Stimulated activated CD4-positive, alpha-beta T cell treated with anti-CD3 and anti-CD28 coated beads, Interleukin-1b, Interleukin-23, amount 100 ng/mL, for 24 hours (primary cell): ENCODE measurements around the gene COL26A1.
"Not testable (repeated sequence)": the region's sequence is repeated elsewhere in the genome, so short reads cannot be mapped to it uniquely, and the experiment has no call there.

Experiments
- DNase-seq, 4 experiments: peaks; one replicate each; pipeline ENCODE4 v3.0.0-alpha.2; 2020; ENCODE audit warnings: low read depth in 4 of 4, low spot score in 1 of 4

COL26A1 gene

DNA sequence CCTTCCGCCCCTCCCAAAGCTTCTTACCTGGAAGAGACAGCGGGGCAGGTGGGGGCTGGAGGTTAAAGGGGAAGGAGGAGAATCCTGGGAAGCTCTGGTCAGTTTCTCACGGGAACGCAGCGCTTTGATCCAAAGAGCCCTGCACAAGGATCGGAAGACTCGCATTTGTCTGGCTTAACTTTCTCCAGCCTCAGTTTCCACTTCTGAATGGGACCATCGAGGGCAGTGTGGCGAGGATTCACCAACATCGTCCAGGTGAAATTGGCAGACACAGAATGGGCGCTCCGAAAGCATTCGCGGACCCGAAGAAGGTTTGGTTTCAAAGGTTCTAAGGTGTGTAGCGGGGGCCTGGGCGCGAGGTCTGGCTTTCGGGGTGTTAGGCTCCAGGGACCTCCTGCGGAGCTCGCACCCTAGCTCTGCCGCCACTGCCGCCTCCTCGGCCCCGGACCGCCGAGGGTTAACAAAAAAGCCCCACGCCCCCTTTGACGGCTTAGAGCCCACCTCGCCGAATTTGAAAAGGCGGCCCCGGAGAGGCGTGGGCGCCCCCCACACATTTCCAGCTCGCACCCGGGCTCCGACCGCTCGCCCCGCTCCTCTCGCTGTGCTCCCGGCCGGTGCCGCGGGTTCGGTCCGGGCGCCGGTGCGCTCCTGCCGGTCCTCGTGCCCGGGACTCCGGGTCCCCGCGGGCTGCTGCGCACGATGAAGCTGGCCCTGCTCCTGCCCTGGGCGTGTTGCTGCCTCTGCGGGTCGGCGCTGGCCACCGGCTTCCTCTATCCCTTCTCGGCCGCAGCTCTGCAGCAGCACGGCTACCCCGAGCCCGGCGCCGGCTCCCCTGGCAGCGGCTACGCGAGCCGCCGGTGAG lies at the start of gene COL26A1:
COL26A1 (plus strand) TSS at position 542 of the 862 bp plus-strand sequence; CDS start at position 700, 158 bp downstream.
- peak in 1 of 4 experiments; percentile 2 for DNase-seq

GRCh38 chr7:101315336-101315735 lies 47.3 kb upstream of the COL26A1 start:
- DNase-seq, result peak in 2 of 4 experiments; percentile 32 to 42

DNA sequence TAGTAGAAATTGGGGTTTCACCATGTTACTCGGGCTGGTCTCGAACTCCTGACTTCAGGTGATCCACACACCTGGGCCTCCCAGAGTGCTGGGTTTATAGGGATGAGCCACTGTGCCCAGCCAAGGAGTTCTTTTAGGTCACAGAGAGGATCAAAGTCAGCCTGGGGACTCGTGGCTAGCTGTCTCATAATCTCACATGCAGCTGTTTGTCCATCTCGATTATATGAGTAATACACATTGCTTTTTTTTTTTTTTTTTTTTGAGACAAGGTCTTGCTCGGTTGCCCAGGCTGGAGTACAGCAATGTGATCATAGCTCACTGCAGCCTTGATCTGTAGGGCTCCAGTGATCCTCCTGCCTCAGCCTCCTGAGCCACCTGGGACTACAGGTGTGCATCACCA lies 43.3 kb upstream of the COL26A1 start:
- no peak for DNase-seq

GRCh38 chr7:101321491-101322401 lies 40.9 kb upstream of the COL26A1 start, which contains the start of gene IFT22:
Gene IFT22, minus strand, starts transcription at chr7:101321812. Its CDS starts 103 bp downstream, at chr7:101321709.
- DNase-seq, result peak; percentile 76 to 82 (median 82)

DNA sequence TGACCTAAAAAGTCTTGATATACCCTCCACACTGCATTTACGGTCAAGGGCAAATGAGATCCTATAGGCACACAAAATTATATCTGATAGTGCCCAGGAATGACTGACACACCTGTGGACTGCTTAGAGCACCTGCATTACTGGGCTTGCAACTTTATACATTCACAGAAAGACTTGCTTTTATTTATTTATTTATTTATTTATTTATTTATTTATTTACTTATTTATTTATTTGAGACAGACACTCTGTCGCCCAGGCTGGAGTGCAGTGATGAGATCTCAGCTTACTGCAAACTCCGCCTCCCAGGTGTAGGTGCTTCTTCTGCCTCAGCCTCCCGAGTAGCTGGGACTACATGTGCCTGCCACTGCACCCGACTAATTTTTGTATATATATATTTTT lies 34.5 kb upstream of the COL26A1 start:
- no peak for DNase-seq

GRCh38 chr7:101330011-101330484 lies 32.6 kb upstream of the COL26A1 start:
- no peak for DNase-seq

DNA sequence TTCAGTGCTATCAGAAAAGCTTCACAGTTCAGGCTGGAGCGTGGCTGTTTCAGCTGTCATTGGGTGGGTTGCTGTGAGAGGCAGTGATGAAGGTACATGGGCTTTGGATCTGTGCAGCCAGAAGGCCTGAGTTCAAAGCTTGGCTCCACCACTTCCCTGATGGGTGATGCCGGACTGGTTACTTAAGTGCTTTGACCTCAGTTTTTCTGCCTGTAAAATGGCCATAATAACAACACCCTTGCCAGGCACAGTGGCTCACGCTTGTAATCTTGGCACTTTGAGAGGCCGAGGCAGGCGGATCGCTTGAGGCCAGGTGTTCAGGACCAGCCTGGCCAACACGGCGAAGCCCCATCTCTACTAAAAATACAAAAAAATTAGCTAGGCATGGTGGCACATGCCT lies 30.6 kb upstream of the COL26A1 start:
- no peak for DNase-seq

- DNase-seq, result no peak
Measured at GRCh38 chr7:101333912-101334311, 28.8 kb upstream of the COL26A1 start.

- no peak for DNase-seq
Measured at GRCh38 chr7:101340379-101340778, 22.3 kb upstream of the COL26A1 start.

GRCh38 chr7:101342892-101343291 lies 19.8 kb upstream of the COL26A1 start:
- no peak for DNase-seq

- DNase-seq, result no peak
Measured at GRCh38 chr7:101347477-101347876, 15.2 kb upstream of the COL26A1 start.

DNA sequence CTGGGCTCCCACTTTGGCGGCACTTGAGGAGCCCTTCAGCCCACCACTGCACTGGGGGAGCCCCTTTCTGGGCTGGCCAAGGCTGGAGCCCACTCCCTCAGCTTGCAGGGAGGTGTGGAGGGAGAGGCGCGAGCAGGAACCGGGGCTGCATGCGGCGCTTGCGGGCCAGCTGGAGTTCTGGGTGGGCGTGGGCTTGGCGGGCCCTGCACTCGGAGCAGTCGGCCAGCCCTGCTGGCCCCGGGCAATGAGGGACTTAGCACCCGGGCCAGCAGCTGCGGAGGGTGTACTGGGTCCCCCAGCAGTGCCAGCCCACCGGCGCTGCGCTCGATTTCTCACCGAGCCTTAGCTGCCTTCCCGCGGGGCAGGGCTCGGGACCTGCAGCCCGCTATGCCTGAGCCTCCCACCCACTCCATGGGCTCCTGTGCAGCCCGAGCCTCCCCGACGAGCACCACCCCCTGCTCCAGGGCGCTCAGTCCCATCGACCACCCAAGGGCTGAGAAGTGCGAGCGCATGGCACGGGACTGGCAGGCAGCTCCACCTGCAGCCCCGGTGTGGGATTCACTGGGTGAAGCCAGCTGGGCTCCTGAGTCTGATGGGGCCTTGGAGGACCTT lies 14.1 kb upstream of the COL26A1 start:
- DNase-seq, result not testable (repeated sequence)

DNA sequence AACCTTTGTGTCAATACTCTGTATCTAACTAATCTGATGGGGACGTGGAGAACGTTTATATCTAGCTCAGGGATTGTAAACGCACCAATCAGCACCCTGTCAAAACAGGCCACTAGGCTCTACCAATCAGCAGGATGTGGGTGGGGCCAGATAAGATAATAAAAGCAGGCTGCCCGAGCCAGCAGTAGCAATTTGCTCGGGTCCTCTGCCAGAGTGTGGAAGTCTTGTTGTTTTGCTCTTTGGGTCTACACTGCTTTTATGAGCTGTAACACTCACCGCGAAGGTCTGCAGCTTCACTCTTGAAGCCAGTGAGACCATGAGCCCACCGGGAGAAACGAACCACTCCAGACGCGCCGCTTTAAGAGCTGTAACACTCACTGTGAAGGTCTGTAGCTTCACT lies 13.4 kb upstream of the COL26A1 start:
- DNase-seq, result not testable (repeated sequence)

DNA sequence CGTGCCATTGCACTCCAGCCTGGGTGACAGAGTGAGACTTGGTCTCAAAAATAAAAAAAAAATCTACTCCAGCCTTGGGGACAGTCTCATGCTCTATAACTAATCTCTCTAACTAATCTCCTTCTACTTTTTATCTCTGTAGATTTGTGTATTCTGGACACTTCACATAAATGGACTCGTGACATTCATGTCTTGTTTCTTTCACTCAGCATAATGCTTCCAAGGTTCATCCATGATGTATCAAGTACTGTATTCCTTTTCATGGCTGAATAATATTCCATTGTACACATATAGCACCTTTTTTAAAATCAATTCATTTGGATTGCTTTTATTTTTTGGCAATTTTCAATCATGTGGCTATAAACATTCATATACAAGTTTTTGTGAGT lies 9.8 kb upstream of the COL26A1 start:
- DNase-seq, result no peak

- no peak for DNase-seq
Measured at GRCh38 chr7:101357433-101357832, 5.2 kb upstream of the COL26A1 start.

GRCh38 chr7:101363196-101363733 lies 590 bp downstream of the COL26A1 start:
- DNase-seq, result no peak

DNA sequence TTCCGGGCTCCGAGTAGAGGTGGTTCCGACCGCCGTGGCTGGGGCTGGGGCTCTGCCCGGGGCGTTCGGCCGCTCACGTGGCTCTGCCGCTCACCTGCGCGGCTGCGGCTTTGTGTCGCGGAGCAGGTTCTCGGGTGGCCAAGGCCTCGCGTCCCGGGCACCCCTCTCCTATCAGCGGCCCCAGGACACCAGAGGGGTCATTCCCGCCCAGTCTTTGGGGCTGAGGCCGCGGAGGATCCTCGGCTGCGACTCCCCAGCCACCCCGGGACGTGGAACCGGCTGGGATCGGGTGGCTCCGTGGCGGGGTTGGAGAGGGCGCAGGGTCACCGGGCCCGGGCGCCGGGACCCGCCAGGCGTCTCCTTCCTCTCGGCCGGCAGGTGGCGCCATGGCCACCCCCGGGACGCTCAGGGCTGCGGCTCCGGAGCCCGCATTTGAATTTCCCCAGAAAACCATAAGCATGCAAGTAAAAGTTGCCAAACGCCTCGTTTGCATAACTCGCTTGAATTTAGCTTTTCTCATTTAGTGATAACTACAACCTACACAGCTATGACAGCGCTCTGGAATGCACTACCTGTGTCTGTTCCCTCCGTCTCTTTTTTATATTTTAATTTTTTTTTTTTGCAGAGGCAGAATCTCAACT lies 1.2 kb downstream of the COL26A1 start:
- peak; percentile 24 to 54 (median 48) for DNase-seq

DNA sequence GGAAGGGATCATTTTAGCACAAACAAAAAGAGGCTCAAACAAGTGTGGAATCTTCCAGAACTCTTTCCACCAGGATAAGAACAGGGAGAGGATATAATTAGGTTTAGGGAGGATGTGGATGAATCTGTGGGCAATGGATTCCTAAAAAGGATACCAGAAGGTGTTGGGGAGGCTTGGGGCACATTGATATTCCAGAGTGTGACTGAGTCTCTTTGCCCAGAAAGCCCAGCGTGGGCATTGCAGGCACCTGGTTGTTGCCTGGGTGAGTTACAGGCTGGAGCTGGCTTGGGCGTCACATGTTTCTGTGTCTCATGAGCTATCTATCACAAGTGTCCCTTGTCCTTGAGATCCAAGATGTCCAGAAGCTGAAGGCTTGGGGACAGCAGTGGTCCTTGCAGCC lies 3.3 kb downstream of the COL26A1 start:
- DNase-seq, result no peak

- DNase-seq, result no peak
Measured at GRCh38 chr7:101367676-101368075, 5.0 kb downstream of the COL26A1 start.

DNA sequence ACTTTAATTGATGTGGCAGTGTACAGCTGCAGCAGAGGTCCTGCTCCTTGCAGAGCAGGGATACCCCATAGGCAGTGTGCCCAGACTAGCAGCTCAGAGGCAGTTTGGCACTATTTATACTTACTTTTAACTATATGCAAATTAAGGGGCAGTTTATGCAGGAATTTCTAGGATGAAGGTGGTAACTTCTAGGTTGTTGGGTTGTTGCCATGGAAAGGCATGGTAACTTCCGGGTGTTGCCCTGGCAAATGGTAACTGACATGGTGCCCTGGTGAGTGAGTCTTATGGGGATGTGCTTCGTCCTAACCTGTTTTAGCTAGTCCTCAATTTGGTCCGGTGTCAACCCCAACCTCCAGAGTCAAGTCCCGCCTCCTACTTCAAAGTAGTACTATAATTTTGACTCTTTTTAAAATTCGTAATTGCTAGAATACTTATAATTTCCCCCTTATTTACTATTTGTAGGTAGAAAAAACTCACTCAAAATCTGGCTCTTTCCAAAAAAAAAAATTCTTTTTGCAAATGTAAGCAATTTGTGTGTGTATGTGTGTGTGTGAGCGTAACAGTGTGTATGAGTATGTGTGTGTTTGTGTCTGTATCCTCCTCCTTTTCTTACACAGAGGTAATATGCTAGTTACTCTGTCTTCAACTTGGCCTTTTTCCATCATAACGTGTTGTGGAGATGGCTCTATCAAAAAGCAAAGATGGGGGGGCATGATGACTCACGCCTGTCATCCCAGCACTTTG lies 5.9 kb downstream of the COL26A1 start:
- DNase-seq, result no peak
